K562 (cell line): ENCODE data around the gene ASB7. TPM values are rescaled to one million over a fixed set of nuclear protein-coding genes. Genes with fewer than 3 reads are reported as not detected.

ENCODE experiments used
- ATAC-seq: fragments of 200-7000 bp; cut with Tn5 transposase; 3 replicates; pipeline ENCODE4 v1.9.1; 2020; ENCODE audit warnings: moderate library complexity
- Bru-seq: library from RNA; stranded (reverse); fragments of 400-500 nt; gene quantifications from one replicate; lab custom pipeline; 2021; lab: Mats Ljungman, UMichigan
- BruChase-seq, 2 experiments: library from RNA; stranded (reverse); fragments of 400-500 nt; gene quantifications; one replicate each; lab custom pipeline; 2021; lab: Mats Ljungman, UMichigan
- BruUV-seq: library from RNA; stranded (reverse); fragments of 400-500 nt; replicated peaks from 2 replicates; lab custom pipeline; 2021; lab: Mats Ljungman, UMichigan
- CTCF ChIA-PET: fragments of 300-600 bp; formaldehyde crosslinking; extraction: SDS; loops from one replicate; lab custom pipeline; 2021; ENCODE audit warnings: low intra/inter-chr PET ratio; lab: Yijun Ruan, JAX
- POLR2A ChIA-PET: fragments of 300-600, 350-650 bp; sonication (Branson Sonifier 250); formaldehyde crosslinking; extraction: SDS; loops from one replicate; lab custom pipeline; 2021; ENCODE audit warnings: antibody characterized with exemption, inconsistent platforms; lab: Yijun Ruan, JAX
- DNase-seq, 4 experiments: peaks; one replicate each; pipeline versions ENCODE4 v3.0.0 to v3.0.0-alpha.2; 2011 to 2018; ENCODE audit warnings: low spot score in 3 of 4, mixed read lengths in 3 of 4; ENCODE audit errors: extremely low read depth in 1 of 4
- FAIRE-seq: peaks from 2 replicates; lab custom pipeline; 2011; peaks lifted over from hg19 to GRCh38; lab: Jason Lieb, UNC
- H2AFZ ChIP-seq: 2 replicates; pipeline ENCODE4 v1.6.0; 2011; ENCODE audit warnings: low read depth, low read length, control low read depth, inconsistent platforms
- H3K27ac ChIP-seq: fragments of 200-600 bp; 3 replicates; pipeline ENCODE4 v1.8.0; 2011; ENCODE audit warnings: low read depth, mild to moderate bottlenecking, control low read depth, inconsistent platforms, low read length, moderate library complexity, mixed read lengths; ENCODE audit errors: extremely low read depth
- H3K27me3 ChIP-seq, 2 experiments: fragments of 300-600 bp in 1 of 2; 2 replicates in 1 of 2; 3 replicates in 1 of 2; pipeline versions ENCODE4 v1.6.0 to v1.8.0; 2011; ENCODE audit warnings: inconsistent platforms in 2 of 2, low read length in 2 of 2, mild to moderate bottlenecking in 1 of 2, mixed read lengths in 1 of 2, moderate library complexity in 1 of 2; ENCODE audit not compliant: control insufficient read depth in 2 of 2, insufficient read depth in 2 of 2
- H3K36me3 ChIP-seq: fragments of 300-600 bp; 3 replicates; pipeline ENCODE4 v1.8.0; 2011; ENCODE audit warnings: mild to moderate bottlenecking, low read length, inconsistent platforms; ENCODE audit not compliant: control insufficient read depth, insufficient read depth
- H3K4me1 ChIP-seq, 2 experiments: fragments of 200-600 bp in 1 of 2; replicated peaks in 1 of 2; 2 replicates in 1 of 2; 3 replicates in 1 of 2; pipeline versions ENCODE4 v1.5.1 to v1.8.0; 2011; ENCODE audit warnings: inconsistent platforms in 2 of 2, low read length in 2 of 2, mild to moderate bottlenecking in 1 of 2, mixed read lengths in 1 of 2, moderate library complexity in 1 of 2; ENCODE audit not compliant: control insufficient read depth in 2 of 2, insufficient read depth in 2 of 2
- H3K4me2 ChIP-seq: 2 replicates; pipeline ENCODE4 v1.6.1; 2011; ENCODE audit warnings: low read length, control low read depth, inconsistent platforms, mixed read lengths; ENCODE audit not compliant: insufficient read depth
- H3K4me3 ChIP-seq: fragments of 200-600 bp; sonication (generic), shearing (Covaris generic); 2 replicates; pipeline ENCODE4 v1.5.1; 2016; ENCODE audit warnings: control low read depth, inconsistent platforms
- H3K79me2 ChIP-seq: fragments of 200-600 bp; 3 replicates; pipeline ENCODE4 v1.8.0; 2011; ENCODE audit warnings: low read length, inconsistent platforms; ENCODE audit not compliant: control insufficient read depth, insufficient read depth
- H3K9ac ChIP-seq, 2 experiments: 2 replicates each; pipeline versions ENCODE4 v1.6.0 to v1.6.1; 2011; ENCODE audit warnings: low read depth in 2 of 2, low read length in 2 of 2, control low read depth in 1 of 2, inconsistent platforms in 1 of 2, mild to moderate bottlenecking in 1 of 2, mixed read lengths in 1 of 2; ENCODE audit not compliant: insufficient read depth in 1 of 2
- H3K9me1 ChIP-seq: one replicate; pipeline ENCODE4 v1.6.0; 2011; ENCODE audit warnings: inconsistent platforms, mild to moderate bottlenecking, low read length, moderate library complexity; ENCODE audit not compliant: control insufficient read depth, insufficient read depth
- H3K9me3 ChIP-seq: replicated peaks from 2 replicates; pipeline ENCODE4 v1.5.1; 2011; ENCODE audit warnings: low read depth, low read length, inconsistent platforms; ENCODE audit not compliant: control insufficient read depth, insufficient read depth
- H4K20me1 ChIP-seq: replicated peaks from 2 replicates; pipeline ENCODE4 v1.6.1; 2011; ENCODE audit warnings: low read length, inconsistent platforms, mixed read lengths; ENCODE audit not compliant: control insufficient read depth, insufficient read depth
- DMBX1 ChIP-seq: fragments of 250-450 bp; sonication (Bioruptor Pico); IDR thresholded peaks from 2 replicates; pipeline ENCODE4 v1.8.0; 2022; ENCODE audit warnings: inconsistent platforms, mild to moderate bottlenecking, moderate library complexity, borderline replicate concordance
- ELF2 ChIP-seq: fragments of 250-450 bp; sonication (Bioruptor Pico); IDR thresholded peaks from 2 replicates; pipeline ENCODE4 v1.5.0; 2021; ENCODE audit warnings: mild to moderate bottlenecking
- ESRRA ChIP-seq: fragments of 450-650 bp; IDR thresholded peaks from 2 replicates; pipeline ENCODE4 v1.6.1; 2014; ENCODE audit warnings: low read depth, mild to moderate bottlenecking, moderate library complexity, borderline replicate concordance
- GATAD2A ChIP-seq: fragments of 450-650 bp; IDR thresholded peaks from 2 replicates; pipeline ENCODE4 v1.6.1; 2017
- KDM5B ChIP-seq: fragments of 200-600 bp; sonication (generic); IDR thresholded peaks from 2 replicates; pipeline ENCODE4 v1.6.1; 2012; ENCODE audit warnings: low read depth, mild to moderate bottlenecking, moderate library complexity, low read length, control low read depth, inconsistent platforms; ENCODE audit not compliant: insufficient replicate concordance
- POLR2AphosphoS5 ChIP-seq: IDR thresholded peaks from 2 replicates; pipeline ENCODE4 v1.6.1; 2011; ENCODE audit warnings: mild to moderate bottlenecking, low read depth, low read length, moderate library complexity; ENCODE audit not compliant: control insufficient read depth, insufficient read depth
- RBM22 ChIP-seq: fragments of 200-400 bp; formaldehyde crosslinking; IDR thresholded peaks from 2 replicates; pipeline ENCODE4 v1.6.1; 2018; ENCODE audit warnings: low read length, low read depth; ENCODE audit not compliant: poor library complexity, severe bottlenecking
- RBM39 ChIP-seq: fragments of 200-400 bp; formaldehyde crosslinking; optimal IDR thresholded peaks from 2 replicates; pipeline ENCODE3; 2018; ENCODE audit warnings: low read depth, low read length
- SIN3A ChIP-seq, 2 experiments: fragments of 150-350 bp in 1 of 2; IDR thresholded peaks; 2 replicates each; pipeline ENCODE4 v1.6.1; 2011 to 2016; ENCODE audit warnings: borderline replicate concordance in 2 of 2, low read depth in 2 of 2, low read length in 2 of 2, mild to moderate bottlenecking in 2 of 2, moderate library complexity in 2 of 2; ENCODE audit not compliant: control insufficient read depth in 1 of 2
- SPI1 ChIP-seq: IDR thresholded peaks from 2 replicates; pipeline ENCODE4 v1.6.1; 2011; ENCODE audit warnings: low read depth, low read length, control low read depth, borderline replicate concordance
- YBX1 ChIP-seq: fragments of 450-650 bp; IDR thresholded peaks from 2 replicates; pipeline ENCODE4 v1.7.1; 2016; ENCODE audit warnings: mild to moderate bottlenecking
- ZKSCAN1 ChIP-seq: fragments of 150-350 bp; IDR thresholded peaks from 2 replicates; pipeline ENCODE4 v1.6.1; 2016; ENCODE audit warnings: low read depth, low read length
- WGBS: fragments of 100-300 bp; shearing (Covaris generic); methylation state at CpG from one replicate; pipeline ENCODE4 v1.1.6; 2016; ENCODE audit warnings: low coverage, mixed read lengths; ENCODE audit not compliant: insufficient coverage; ENCODE audit errors: missing lambda C conversion rate; 5-methylcytosine and 5-hydroxymethylcytosine counted together
- in situ Hi-C: fragments of 300-500 bp; cut with MboI; formaldehyde crosslinking; loops from 4 replicates; pipeline ENCODE4 v1.15.0; 2018; ENCODE audit warnings: inconsistent platforms, mixed read lengths
- intact Hi-C: fragments of 100-400 bp; cut with micrococcal nuclease; formaldehyde crosslinking; loops from 2 replicates; pipeline ENCODE4 v1.14.2; 2022
- long read RNA-seq, 3 experiments: library from polyadenylated mRNA in 2 of 3; library from RNA in 1 of 3; unstranded in 2 of 3; stranded (forward) in 1 of 3; transcript quantifications; one replicate each; pipeline ENCODE4 v2.0.0, GENCODE V29; 2019 to 2022
- polyA minus RNA-seq, 3 experiments: library from RNA; depleted of rRNA, polyadenylated mRNA; stranded (reverse); fragments of >200 nt; gene quantifications; 2 replicates each; pipeline ENCODE4 v1.2.3, GENCODE V29; 2011
- polyA plus RNA-seq, 8 experiments: library from polyadenylated mRNA; depleted of rRNA in 4 of 8; stranded (reverse) in 5 of 8; unstranded in 3 of 8; fragments of >200 nt; fragmentation: Nextera tagmentation in 2 of 8; fragmentation: Illumina TruSeq in 1 of 8; extraction: Ambion mirVana in 2 of 8; extraction: Trizol in 1 of 8; gene quantifications; 2 replicates each; pipeline versions ENCODE4 v1.2.1 to v1.2.3, GENCODE V29; 2011 to 2014; ENCODE audit warnings: inconsistent platforms in 1 of 8, missing spikeins in 1 of 8
- total RNA-seq, 7 experiments: library from RNA; depleted of rRNA in 6 of 7; stranded (reverse); fragments of >200 nt in 6 of 7; fragmentation: Illumina TruSeq in 2 of 7; extraction: Trizol in 2 of 7; gene quantifications; 2 replicates each; pipeline versions ENCODE4 v1.2.1 to v1.2.3, GENCODE V29; 2011 to 2021; ENCODE audit warnings: low replicate concordance in 1 of 7
- TF ChIP-seq, protein P1 (sequence below): fragments of 450-650 bp; IDR thresholded peaks from 2 replicates; pipeline ENCODE4 v1.6.1; 2016; ENCODE audit warnings: borderline replicate concordance

Gene ASB7
- total RNA-seq (2011; cell fraction: chromatin; rRNA removed; ENCODE audit: low replicate concordance) = 24.7 and 30.7 TPM in 2 replicates
- total RNA-seq (2011; cell fraction: nucleolus; rRNA removed) = 8.3 and 9.0 TPM in 2 replicates
- 14.7 and 15.6 TPM in 2 replicates for total RNA-seq (2011; cell fraction: nucleoplasm; rRNA removed)
- total RNA-seq (2014; rRNA removed) (7.5 and 7.6 TPM in 2 replicates), total RNA-seq (2014; rRNA removed; fragmentation: Illumina TruSeq; extraction: Trizol) (7.7 and 9.0 TPM in 2 replicates), total RNA-seq (2015; rRNA removed; fragmentation: Illumina TruSeq; extraction: Trizol) (6.7 and 6.8 TPM in 2 replicates), total RNA-seq (2021) (8.6 and 10.1 TPM in 2 replicates), polyA plus RNA-seq (2011; rRNA removed) (7.4 and 8.6 TPM in 2 replicates), polyA plus RNA-seq (2014; fragmentation: Illumina TruSeq; extraction: Trizol) (5.6 and 5.7 TPM in 2 replicates), polyA plus RNA-seq (2014; fragmentation: Nextera tagmentation; extraction: Ambion mirVana) (1 to 10 TPM; 1.8 to 2.7 TPM), polyA plus RNA-seq (2014; rRNA removed) (5.2 and 5.7 TPM in 2 replicates), polyA minus RNA-seq (2011; rRNA and poly(A)+ RNA removed) (26.7 and 28.2 TPM in 2 replicates), Bru-seq, nascent RNA (percentile 70 among the genes with signal in this experiment), BruChase-seq, experiment 1, labeled RNA remaining after a 2-hour chase (percentile 78 among the genes with signal in this experiment), BruChase-seq, experiment 2, labeled RNA remaining after a 6-hour chase (percentile 77 among the genes with signal in this experiment)
- polyA plus RNA-seq (2011; cell fraction: cytosol; rRNA removed) = 4.7 and 4.9 TPM in 2 replicates
- polyA plus RNA-seq (2011; cell fraction: nucleus; rRNA removed) = 7.9 and 8.3 TPM in 2 replicates
- polyA plus RNA-seq (2012) = 3.9 and 4.9 TPM in 2 replicates
- polyA minus RNA-seq (2011; cell fraction: cytosol; rRNA and poly(A)+ RNA removed) = 6.7 and 8.5 TPM in 2 replicates
- polyA minus RNA-seq (2011; cell fraction: nucleus; rRNA and poly(A)+ RNA removed) = 9.3 and 13.8 TPM in 2 replicates
- long read RNA-seq, experiment 1, full-length matches to known transcripts = 23 of 31 reads
- long read RNA-seq, experiment 1, partial matches to known transcripts = 4 of 31 reads
- long read RNA-seq, experiment 1, other reads (novel, unspliced or antisense) = 4 of 31 reads
- long read RNA-seq, experiment 2, full-length matches to known transcripts = 1 of 8 reads
- long read RNA-seq, experiment 2, partial matches to known transcripts = 0 of 8 reads
- long read RNA-seq, experiment 2, other reads (novel, unspliced or antisense) = 7 of 8 reads
- long read RNA-seq, experiment 3, full-length matches to known transcripts = 3 of 4 reads
- long read RNA-seq, experiment 3, partial matches to known transcripts = 1 of 4 reads
- long read RNA-seq, experiment 3, other reads (novel, unspliced or antisense) = 0 of 4 reads

- intact Hi-C loops = no loop called here
- ATAC-seq = peak; percentile 97
- H3K79me2 ChIP-seq = peaks cover 84% of the 10 kb centered on the region
- TF ChIP-seq SIN3A (IDR thresholded peaks at IDR 0.05; ENCODE audit: borderline replicate concordance in 2 of 2, control insufficient read depth in 1 of 2, low read depth in 2 of 2, low read length in 2 of 2) = peak in 1 of 2 experiments; percentile 40; a peak in 1 of 4 replicates
- TF ChIP-seq RBM22 = no peak
- TF ChIP-seq ZKSCAN1 = 0 out of 2 replicates have a peak, but pooled peaks have one; percentile 33
- peak; percentile 98 for TF ChIP-seq SPI1
- TF ChIP-seq, protein P1, sequence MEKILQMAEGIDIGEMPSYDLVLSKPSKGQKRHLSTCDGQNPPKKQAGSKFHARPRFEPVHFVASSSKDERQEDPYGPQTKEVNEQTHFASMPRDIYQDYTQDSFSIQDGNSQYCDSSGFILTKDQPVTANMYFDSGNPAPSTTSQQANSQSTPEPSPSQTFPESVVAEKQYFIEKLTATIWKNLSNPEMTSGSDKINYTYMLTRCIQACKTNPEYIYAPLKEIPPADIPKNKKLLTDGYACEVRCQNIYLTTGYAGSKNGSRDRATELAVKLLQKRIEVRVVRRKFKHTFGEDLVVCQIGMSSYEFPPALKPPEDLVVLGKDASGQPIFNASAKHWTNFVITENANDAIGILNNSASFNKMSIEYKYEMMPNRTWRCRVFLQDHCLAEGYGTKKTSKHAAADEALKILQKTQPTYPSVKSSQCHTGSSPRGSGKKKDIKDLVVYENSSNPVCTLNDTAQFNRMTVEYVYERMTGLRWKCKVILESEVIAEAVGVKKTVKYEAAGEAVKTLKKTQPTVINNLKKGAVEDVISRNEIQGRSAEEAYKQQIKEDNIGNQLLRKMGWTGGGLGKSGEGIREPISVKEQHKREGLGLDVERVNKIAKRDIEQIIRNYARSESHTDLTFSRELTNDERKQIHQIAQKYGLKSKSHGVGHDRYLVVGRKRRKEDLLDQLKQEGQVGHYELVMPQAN = peak; percentile 18; the same call in 1 of the 2 replicates
- TF ChIP-seq POLR2AphosphoS5 = 0 out of 2 replicates have a peak, but pooled peaks have one; percentile 43
- peak; percentile 37 for TF ChIP-seq KDM5B
- TF ChIP-seq YBX1 = no peak
- TF ChIP-seq ESRRA = peak; percentile 46; the same call in 1 of the 2 replicates
- no peak for TF ChIP-seq RBM39
- TF ChIP-seq GATAD2A = no peak
- 0 out of 2 replicates have a peak, but pooled peaks have one; percentile 25 for TF ChIP-seq ELF2
- no peak for TF ChIP-seq DMBX1
These were observed at the start of gene ASB7, which contains the start of gene LINS1 for GRCh38 chr15:100602064-100602822. Gene ASB7, plus strand, starts transcription at chr15:100602589. Its CDS starts 9,628 bp downstream, at chr15:100612217. Gene LINS1, minus strand, starts transcription at chr15:100602184. Its CDS starts 21,342 bp downstream, at chr15:100580842.

More at GRCh38 chr15:100602064-100602822, at the start of gene ASB7, which contains the start of gene LINS1:
- Histone ChIP-seq H2AFZ (peak within 1 kb of the TSS; percentile 86), H3K9me3 (no peaks in the 10 kb centered on the region), H3K4me3 (peak within 1 kb of the TSS; percentile 95), H3K27ac (peak within 1 kb of the TSS; percentile 81), H3K36me3 (peaks cover 23% of the 10 kb centered on the region; the same call in 2 of the 3 replicates), H3K4me2 (peak within 1 kb of the TSS; percentile 95), H3K27me3 (no peaks in the 10 kb centered on the region), H3K9ac (peak within 1 kb of the TSS; percentile 93 to 96), H3K9me1 (no peaks in the 10 kb centered on the region), H3K4me1 (peaks cover 11 to 28% of the 10 kb centered on the region in 2 experiments), H4K20me1 (peaks cover 3% of the 10 kb centered on the region; the same call in 1 of the 2 replicates)
- BruUV-seq = no TSS peak
- FAIRE-seq (peak; percentile 100), DNase-seq (peak; percentile 93 to 100 (median 94))
- ChIA-PET CTCF (no interaction called here), POLR2A (interaction anchor here (0.6 to 1.0 kb wide), 5 partner anchors 8 to 886 kb away, joined by 3 to 4 read pairs (median 4); no protein-coding TSS in a partner anchor)
- in situ Hi-C loops = no loop called here
- under 1% methylated on average over 35 of the region's 51 CpGs for WGBS
